Fibroblast of the aortic adventitia (primary cell): ENCODE data around the gene KLF13. TPM values are rescaled to one million over a fixed set of nuclear protein-coding genes. Genes with fewer than 3 reads are reported as not detected.

ENCODE experiments used
- DNase-seq: peaks from one replicate; pipeline ENCODE4 v3.0.0-alpha.2; 2010; ENCODE audit warnings: low read depth
- H3K4me3 ChIP-seq: 2 replicates; pipeline ENCODE4 v1.5.1; 2011; ENCODE audit warnings: low read depth, mild to moderate bottlenecking, control low read depth, low read length, moderate library complexity
- CTCF ChIP-seq: IDR thresholded peaks from 2 replicates; pipeline ENCODE4 v1.5.1; 2011; ENCODE audit warnings: mild to moderate bottlenecking, low read length, control low read depth, inconsistent platforms; ENCODE audit not compliant: insufficient read depth
- total RNA-seq: library from RNA; depleted of rRNA; stranded (reverse); fragments of >200 nt; gene quantifications from 2 replicates; pipeline ENCODE4 v1.2.3, GENCODE V29; 2012; ENCODE audit warnings: low replicate concordance

KLF13 gene
- total RNA-seq, 1 donor = 40.4 TPM

DNA sequence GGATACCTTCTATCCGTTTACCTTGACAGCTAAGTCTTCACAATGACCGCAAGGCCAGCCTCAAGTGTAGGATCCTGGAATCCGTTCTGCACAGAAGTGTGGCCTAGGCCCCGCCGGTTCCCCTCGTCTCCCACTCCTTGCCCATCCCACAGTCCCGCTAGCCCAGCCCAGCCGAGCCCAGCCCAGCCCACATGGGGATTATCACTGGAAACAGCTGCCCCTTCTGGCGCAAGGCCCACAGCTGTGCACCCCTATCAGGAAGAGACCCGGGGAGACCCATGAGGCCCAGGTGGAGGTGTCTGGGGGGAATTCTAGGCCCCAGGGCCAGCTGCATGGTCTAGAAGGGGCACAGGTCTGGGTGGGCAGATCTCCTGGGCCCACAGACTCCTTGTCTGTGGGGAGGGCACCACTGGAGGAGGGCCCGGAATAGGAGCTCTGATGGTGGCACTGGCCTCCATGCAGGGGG is 27.9 kb upstream of the KLF13 start:
- DNase-seq = no peak
- TF ChIP-seq CTCF = no peak
- no peak overlapping the region for H3K4me3 ChIP-seq

- no peak overlapping the region for H3K4me3 ChIP-seq
- TF ChIP-seq CTCF = no peak
- no peak for DNase-seq
Observed at GRCh38 chr15:31300208-31300661, 26.4 kb upstream of the KLF13 start.

GRCh38 chr15:31300981-31301672 is 25.5 kb upstream of the KLF13 start:
- no peak for TF ChIP-seq CTCF
- no peak for DNase-seq
- no peak overlapping the region for H3K4me3 ChIP-seq

- DNase-seq = no peak
- TF ChIP-seq CTCF = no peak
- no peak overlapping the region for H3K4me3 ChIP-seq
Observed at GRCh38 chr15:31301673-31301990, 25.0 kb upstream of the KLF13 start.

DNA sequence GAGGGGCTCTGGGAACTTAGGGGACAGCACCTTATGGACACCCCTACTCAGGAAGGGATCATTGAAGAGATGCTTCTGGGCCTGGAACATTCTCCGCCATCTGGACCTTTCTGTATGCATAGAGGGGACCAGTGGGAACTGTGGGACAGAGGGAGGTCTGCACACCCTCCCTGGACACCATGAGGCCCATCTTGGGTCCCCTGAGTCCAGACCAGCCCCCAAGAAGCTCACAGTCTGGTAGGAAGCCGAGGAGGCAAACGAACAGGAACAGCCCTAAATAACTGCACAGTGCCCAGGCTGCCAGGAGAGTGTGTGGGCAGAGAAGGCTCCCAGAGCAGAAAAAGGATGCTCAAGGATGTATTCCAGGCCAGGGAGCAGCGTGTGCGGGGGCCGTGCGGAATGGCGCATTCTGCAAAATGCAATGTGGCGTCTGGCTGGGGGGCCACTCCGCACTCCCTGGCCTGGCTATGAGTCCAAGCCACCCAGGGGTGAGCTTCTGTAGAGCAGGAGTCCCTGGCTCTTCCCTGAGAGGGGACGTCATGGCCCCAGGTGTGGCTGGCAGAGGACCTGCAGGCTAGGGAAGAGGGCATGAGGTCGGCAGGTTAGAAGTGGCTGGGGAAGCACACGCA is 24.5 kb upstream of the KLF13 start:
- H3K4me3 ChIP-seq = no peak overlapping the region
- TF ChIP-seq CTCF = no peak
- no peak for DNase-seq

DNA sequence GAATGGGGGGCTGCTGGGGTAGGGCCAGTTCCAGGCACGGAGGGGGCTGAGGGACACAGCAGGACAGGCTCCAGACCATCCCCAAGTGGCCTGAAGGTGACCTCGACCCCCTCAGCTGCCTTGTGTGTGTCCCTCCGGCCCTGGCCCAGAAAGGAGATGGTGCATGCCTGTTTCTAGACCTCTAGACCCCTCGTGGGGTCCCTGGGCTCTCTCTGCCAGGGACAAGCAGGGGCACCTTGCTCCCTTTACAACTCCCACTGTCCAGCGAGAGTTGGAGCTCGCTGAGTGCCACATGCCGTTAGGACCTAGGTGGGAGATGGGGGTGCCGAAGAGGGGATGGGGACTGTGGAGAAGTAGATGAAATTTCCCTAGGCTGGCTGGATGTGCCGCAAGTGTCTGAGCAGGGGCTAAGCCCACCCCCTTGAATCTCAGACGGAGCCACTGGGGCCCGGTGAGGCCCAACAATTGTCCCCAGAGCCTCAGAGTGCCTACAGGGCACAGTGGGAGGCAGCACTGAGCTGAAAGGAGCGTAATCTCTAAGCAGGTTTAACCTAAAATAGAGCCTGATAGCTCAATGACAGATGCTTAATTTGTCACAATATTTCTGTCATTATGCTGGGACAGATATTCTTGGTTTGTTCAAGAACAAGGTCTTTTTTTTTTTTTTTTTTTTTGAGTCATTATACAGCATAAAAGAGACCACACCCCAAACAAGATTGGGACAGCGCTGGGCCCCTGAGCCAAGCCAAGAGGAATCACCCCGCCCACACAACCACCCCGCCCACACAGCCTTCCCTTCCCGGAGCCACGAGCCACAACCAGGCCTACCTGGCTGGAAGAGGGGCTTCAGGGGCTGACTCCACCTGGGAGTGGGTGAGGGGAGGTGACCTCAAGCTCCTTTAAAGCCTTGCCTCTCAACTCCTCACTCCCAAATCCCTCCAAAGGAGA is 23.6 kb upstream of the KLF13 start:
- TF ChIP-seq CTCF = peak; percentile 17
- DNase-seq = peak; percentile 45
- H3K4me3 ChIP-seq = no peak overlapping the region
